HPDE6-E6E7 (cell line): Measurements from ENCODE around the gene TEX44.
"Not testable (repeated sequence)": the region's sequence is repeated elsewhere in the genome, so short reads cannot be mapped to it uniquely, and the experiment has no call there.

Experiments
- DNase-seq: peaks from one replicate; pipeline ENCODE4 v3.0.0; 2011; ENCODE audit warnings: missing footprints; ENCODE audit errors: extremely low spot score

TEX44 gene

GRCh38 chr2:231592636-231593145, at the start of gene TEX44:
Gene TEX44 (plus strand): TSS chr2:231592864. CDS start chr2:231592952, 88 bp downstream.
- no peak for DNase-seq

- no peak for DNase-seq
Measured at GRCh38 chr2:231545105-231545902, 47.4 kb upstream of the TEX44 start.

GRCh38 chr2:231546014-231546715, 46.5 kb upstream of the TEX44 start:
- DNase-seq, result no peak

GRCh38 chr2:231547315-231548110, 45.2 kb upstream of the TEX44 start:
- no peak for DNase-seq

- DNase-seq, result no peak
Measured at GRCh38 chr2:231548752-231549151, 43.9 kb upstream of the TEX44 start.

- DNase-seq, result no peak
Measured at GRCh38 chr2:231549446-231550239, 43.0 kb upstream of the TEX44 start.

GRCh38 chr2:231552752-231553151, 39.9 kb upstream of the TEX44 start:
- no peak for DNase-seq

- DNase-seq, result no peak
Measured at GRCh38 chr2:231554327-231554726, 38.3 kb upstream of the TEX44 start.

- no peak for DNase-seq
Measured at GRCh38 chr2:231554748-231555545, 37.7 kb upstream of the TEX44 start.

GRCh38 chr2:231556496-231556895, 36.2 kb upstream of the TEX44 start:
- DNase-seq, result not testable (repeated sequence)

GRCh38 chr2:231556981-231557380, 35.7 kb upstream of the TEX44 start:
- DNase-seq, result no peak

GRCh38 chr2:231557571-231558217, 35.0 kb upstream of the TEX44 start:
- DNase-seq, result peak; percentile 67

- DNase-seq, result peak; percentile 75
Measured at GRCh38 chr2:231563378-231563961, 29.2 kb upstream of the TEX44 start.

- DNase-seq, result no peak
Measured at GRCh38 chr2:231565887-231566594, 26.6 kb upstream of the TEX44 start.

GRCh38 chr2:231567159-231567558, 25.5 kb upstream of the TEX44 start:
- no peak for DNase-seq

GRCh38 chr2:231568098-231568784, 24.4 kb upstream of the TEX44 start:
- no peak for DNase-seq

- no peak for DNase-seq
Measured at GRCh38 chr2:231568785-231569435, 23.8 kb upstream of the TEX44 start.

GRCh38 chr2:231570915-231571314, 21.7 kb upstream of the TEX44 start:
- DNase-seq, result not testable (repeated sequence)
